Activated CD4-positive, alpha-beta memory T cell treated with anti-CD3 and anti-CD28 coated beads for 36 hours (primary cell): ENCODE results near the gene IFI16. TPM values are rescaled to one million over a fixed set of nuclear protein-coding genes. Genes with fewer than 3 reads are reported as not detected.
A peak's percentile ranks its signal among the peaks of the same experiment; 100 is the strongest.

Experiments
- CTCF ChIA-PET: fragments of 350-600 bp; sonication (Branson Sonifier 250); formaldehyde crosslinking; loops from one replicate; lab custom pipeline; 2021; ENCODE audit warnings: antibody characterized with exemption, inconsistent platforms; lab: Charles Lee
- POLR2A ChIA-PET: fragments of 350-600 bp; sonication (Branson Sonifier 250); formaldehyde crosslinking; loops from one replicate; lab custom pipeline; 2021; ENCODE audit warnings: antibody characterized with exemption; lab: Charles Lee
- DNase-seq: peaks from one replicate; pipeline ENCODE4 v3.0.0-alpha.2; 2020
- H3K27ac Mint-ChIP-seq: one replicate; pipeline ENCODE4 v1.8.0; 2021; ENCODE audit warnings: mixed read lengths
- H3K27me3 Mint-ChIP-seq: one replicate; pipeline ENCODE4 v1.8.0; 2021; ENCODE audit warnings: mixed read lengths
- H3K36me3 Mint-ChIP-seq: one replicate; pipeline ENCODE4 v1.8.0; 2021; ENCODE audit warnings: mixed read lengths
- H3K4me1 Mint-ChIP-seq: one replicate; pipeline ENCODE4 v1.8.0; 2021; ENCODE audit warnings: low read depth, mixed read lengths
- H3K4me3 Mint-ChIP-seq: one replicate; pipeline ENCODE4 v1.8.0; 2021; ENCODE audit warnings: mild to moderate bottlenecking, mixed read lengths
- H3K9me3 Mint-ChIP-seq: one replicate; pipeline ENCODE4 v1.8.0; 2021; ENCODE audit warnings: mixed read lengths
- intact Hi-C: fragments of 100-400 bp; cut with micrococcal nuclease; formaldehyde crosslinking; loops from one replicate; pipeline ENCODE4 v1.15.1; 2023
- total RNA-seq, 2 experiments: library from RNA; stranded (reverse); gene quantifications; one replicate each; pipeline ENCODE4 v1.2.3, GENCODE V29; 2021

The IFI16 gene
- total RNA-seq: 100 to 1,000 TPM; 215 to 220 TPM

GRCh38 chr1:159009704-159010361 is at the start of gene IFI16:
Gene IFI16 (plus strand): TSS chr1:159009907. CDS start chr1:159014681, 4,774 bp downstream.
- peak; percentile 77 for DNase-seq
- Mint-ChIP-seq H3K27me3 (no peaks in the 10 kb centered on the region), H3K27ac (peak within 1 kb of the TSS; percentile 100), H3K4me1 (peaks cover 51% of the 10 kb centered on the region), H3K36me3 (peaks cover 74% of the 10 kb centered on the region), H3K9me3 (no peaks in the 10 kb centered on the region), H3K4me3 (peak within 1 kb of the TSS; percentile 90)
- ChIA-PET CTCF (interaction anchor here (0.8 to 3.4 kb wide), 8 partner anchors 12 to 806 kb away, joined by 3 to 19 read pairs (median 4); partner anchors contain the start of gene AIM2), POLR2A (interaction anchor here (0.5 to 4.2 kb wide), 16 partner anchors 12 to 1699 kb away, joined by 3 to 151 read pairs (median 5); partner anchors contain the start of gene AIM2)
- intact Hi-C loops: loop anchor here (1.0 to 5.0 kb wide), 6 partner anchors 41 to 1022 kb away; partner anchors contain the start of gene PIGM

GRCh38 chr1:158961178-158961577 is 48.5 kb upstream of the IFI16 start:
- ChIA-PET POLR2A (no interaction called here), CTCF (no interaction called here)
- no peak for DNase-seq
- Mint-ChIP-seq H3K9me3 (peaks cover 45% of the 10 kb centered on the region), H3K4me1 (peaks cover 11% of the 10 kb centered on the region), H3K27ac (no peak overlapping the region), H3K27me3 (no peaks in the 10 kb centered on the region), H3K36me3 (peaks cover 61% of the 10 kb centered on the region), H3K4me3 (no peak overlapping the region)
- intact Hi-C loops: no loop called here

- Mint-ChIP-seq H3K4me3 (no peak overlapping the region), H3K9me3 (peaks cover 60% of the 10 kb centered on the region), H3K27me3 (no peaks in the 10 kb centered on the region), H3K4me1 (peaks cover 17% of the 10 kb centered on the region), H3K36me3 (peaks cover 70% of the 10 kb centered on the region), H3K27ac (no peak overlapping the region)
- no peak for DNase-seq
- ChIA-PET CTCF (interaction anchor here (1.2 to 1.6 kb wide), 2 partner anchors 35 to 169 kb away, joined by 3 to 4 read pairs; no protein-coding TSS in a partner anchor), POLR2A (no interaction called here)
- intact Hi-C loops: no loop called here
Measured at GRCh38 chr1:158962983-158963382, 46.7 kb upstream of the IFI16 start.

GRCh38 chr1:158969166-158969565 is 40.5 kb upstream of the IFI16 start:
- POLR2A ChIA-PET: interaction anchor here (1.0 to 1.3 kb wide), 6 partner anchors 29 to 139 kb away, joined by 3 to 8 read pairs (median 4); partner anchors contain the start of genes AIM2 and IFI16
- Mint-ChIP-seq H3K9me3 (peaks cover 36% of the 10 kb centered on the region), H3K4me1 (peaks cover 39% of the 10 kb centered on the region), H3K36me3 (peaks cover 33% of the 10 kb centered on the region), H3K4me3 (no peak overlapping the region), H3K27me3 (no peaks in the 10 kb centered on the region), H3K27ac (peak overlapping the region; percentile 85)
- CTCF ChIA-PET: interaction anchor here (0.6 to 1.5 kb wide), 6 partner anchors 26 to 108 kb away, joined by 3 to 7 read pairs (median 3); partner anchors contain the start of gene AIM2
- intact Hi-C loops: loop anchor here (1.0 to 2.0 kb wide), 8 partner anchors 26 to 150 kb away; partner anchors contain the start of genes IFI16 and PYHIN1
- no peak for DNase-seq

GRCh38 chr1:158969855-158970254 is 39.9 kb upstream of the IFI16 start:
- ChIA-PET CTCF (interaction anchor here (0.6 to 1.5 kb wide), 5 partner anchors 27 to 107 kb away, joined by 3 to 7 read pairs (median 3); partner anchors contain the start of gene AIM2), POLR2A (interaction anchor here (0.9 to 1.3 kb wide), 6 partner anchors 28 to 140 kb away, joined by 3 to 8 read pairs (median 3); partner anchors contain the start of genes AIM2 and IFI16)
- intact Hi-C loops: loop anchor here (1.0 to 2.0 kb wide), 8 partner anchors 27 to 151 kb away; partner anchors contain the start of genes IFI16 and PYHIN1
- H3K27ac Mint-ChIP-seq: peak overlapping the region; percentile 85
- peaks cover 39% of the 10 kb centered on the region for H3K4me1 Mint-ChIP-seq
- no peaks in the 10 kb centered on the region for H3K27me3 Mint-ChIP-seq
- DNase-seq: peak; percentile 43
- peaks cover 30% of the 10 kb centered on the region for H3K9me3 Mint-ChIP-seq
- H3K4me3 Mint-ChIP-seq: no peak overlapping the region
- peaks cover 29% of the 10 kb centered on the region for H3K36me3 Mint-ChIP-seq

- peaks cover 43% of the 10 kb centered on the region for H3K4me1 Mint-ChIP-seq
- ChIA-PET POLR2A (no interaction called here), CTCF (no interaction called here)
- H3K9me3 Mint-ChIP-seq: peaks cover 4% of the 10 kb centered on the region
- H3K36me3 Mint-ChIP-seq: peaks cover 25% of the 10 kb centered on the region
- intact Hi-C loops: loop anchor here (2.0 kb wide), 1 partner anchor 180 kb away; no protein-coding TSS in a partner anchor
- H3K27me3 Mint-ChIP-seq: no peaks in the 10 kb centered on the region
- no peak overlapping the region for H3K27ac Mint-ChIP-seq
- H3K4me3 Mint-ChIP-seq: no peak overlapping the region
- peak; percentile 37 for DNase-seq
Measured at GRCh38 chr1:158972841-158973240, 36.9 kb upstream of the IFI16 start.

GRCh38 chr1:158976219-158976618 is 33.5 kb upstream of the IFI16 start:
- Mint-ChIP-seq H3K4me1 (peaks cover 21% of the 10 kb centered on the region), H3K27ac (no peak overlapping the region), H3K9me3 (peaks cover 17% of the 10 kb centered on the region), H3K36me3 (peaks cover 40% of the 10 kb centered on the region), H3K27me3 (no peaks in the 10 kb centered on the region), H3K4me3 (no peak overlapping the region)
- DNase-seq: no peak
- ChIA-PET POLR2A (no interaction called here), CTCF (interaction anchor here (1.2 kb wide), 1 partner anchor 773 kb away, joined by 3 read pairs; no protein-coding TSS in a partner anchor)
- intact Hi-C loops: no loop called here

- Mint-ChIP-seq H3K27me3 (no peaks in the 10 kb centered on the region), H3K4me3 (no peak overlapping the region), H3K4me1 (peaks cover 12% of the 10 kb centered on the region), H3K9me3 (peaks cover 39% of the 10 kb centered on the region), H3K27ac (no peak overlapping the region), H3K36me3 (peaks cover 52% of the 10 kb centered on the region)
- no peak for DNase-seq
- ChIA-PET CTCF (interaction anchor here (1.8 kb wide), 1 partner anchor 20 kb away, joined by 8 read pairs; no protein-coding TSS in a partner anchor), POLR2A (interaction anchor here (1.0 kb wide), 1 partner anchor 30 kb away, joined by 3 read pairs; no protein-coding TSS in a partner anchor)
- intact Hi-C loops: no loop called here
Measured at GRCh38 chr1:158978730-158979129, 31.0 kb upstream of the IFI16 start.

- Mint-ChIP-seq H3K36me3 (peaks cover 57% of the 10 kb centered on the region), H3K4me1 (peaks cover 13% of the 10 kb centered on the region), H3K9me3 (peaks cover 42% of the 10 kb centered on the region), H3K27ac (no peak overlapping the region), H3K27me3 (no peaks in the 10 kb centered on the region), H3K4me3 (no peak overlapping the region)
- ChIA-PET POLR2A (no interaction called here), CTCF (interaction anchor here (1.8 kb wide), 1 partner anchor 19 kb away, joined by 8 read pairs; no protein-coding TSS in a partner anchor)
- no peak for DNase-seq
- intact Hi-C loops: no loop called here
Measured at GRCh38 chr1:158979229-158979628, 30.5 kb upstream of the IFI16 start.

GRCh38 chr1:158983235-158983634 is 26.5 kb upstream of the IFI16 start:
- peaks cover 67% of the 10 kb centered on the region for H3K36me3 Mint-ChIP-seq
- H3K4me1 Mint-ChIP-seq: peaks cover 4% of the 10 kb centered on the region
- ChIA-PET CTCF (no interaction called here), POLR2A (no interaction called here)
- DNase-seq: no peak
- H3K27ac Mint-ChIP-seq: no peak overlapping the region
- H3K27me3 Mint-ChIP-seq: no peaks in the 10 kb centered on the region
- intact Hi-C loops: no loop called here
- no peak overlapping the region for H3K4me3 Mint-ChIP-seq
- H3K9me3 Mint-ChIP-seq: peaks cover 55% of the 10 kb centered on the region

GRCh38 chr1:158984386-158984785 is 25.3 kb upstream of the IFI16 start:
- CTCF ChIA-PET: interaction anchor here (1.2 kb wide), 1 partner anchor 14 kb away, joined by 5 read pairs; no protein-coding TSS in a partner anchor
- Mint-ChIP-seq H3K36me3 (peaks cover 63% of the 10 kb centered on the region), H3K27me3 (no peaks in the 10 kb centered on the region), H3K4me1 (peaks cover 4% of the 10 kb centered on the region), H3K27ac (no peak overlapping the region), H3K4me3 (no peak overlapping the region), H3K9me3 (peaks cover 50% of the 10 kb centered on the region)
- no peak for DNase-seq
- POLR2A ChIA-PET: no interaction called here
- intact Hi-C loops: no loop called here

- intact Hi-C loops: no loop called here
- Mint-ChIP-seq H3K4me1 (peaks cover 2% of the 10 kb centered on the region), H3K27me3 (no peaks in the 10 kb centered on the region), H3K36me3 (peaks cover 58% of the 10 kb centered on the region), H3K4me3 (no peak overlapping the region), H3K9me3 (peaks cover 32% of the 10 kb centered on the region), H3K27ac (no peak overlapping the region)
- ChIA-PET CTCF (interaction anchor here (1.0 to 2.2 kb wide), 2 partner anchors 9 to 14 kb away, joined by 3 to 11 read pairs; no protein-coding TSS in a partner anchor), POLR2A (no interaction called here)
- DNase-seq: no peak
Measured at GRCh38 chr1:158989424-158989823, 20.3 kb upstream of the IFI16 start.
